Colon (tissue), 2 donors: ENCODE results near the gene DNAAF3.
"Not testable (repeated sequence)": the region's sequence is repeated elsewhere in the genome, so short reads cannot be mapped to it uniquely, and the experiment has no call there.

Experiments
- FAIRE-seq: peaks from 2 replicates; lab custom pipeline; 2012; peaks lifted over from hg19 to GRCh38; lab: Jason Lieb, UNC
- donor health status: control.
- donor health status: control.

DNAAF3 gene

GRCh38 chr19:55166530-55167268 is at the start of gene DNAAF3:
TSS of gene DNAAF3 (minus strand) at chr19:55166613. CDS start at chr19:55166413, 200 bp downstream.
- no peak for FAIRE-seq

- no peak for FAIRE-seq
Observed at GRCh38 chr19:55213547-55213946, 47.1 kb upstream of the DNAAF3 start.

GRCh38 chr19:55212447-55212846 is 46.0 kb upstream of the DNAAF3 start:
- no peak for FAIRE-seq

- no peak for FAIRE-seq
Observed at GRCh38 chr19:55209693-55210472, 43.5 kb upstream of the DNAAF3 start.

GRCh38 chr19:55208880-55209692 is 42.7 kb upstream of the DNAAF3 start, which contains the start of gene PTPRH:
TSS of gene PTPRH (minus strand) at chr19:55209501. CDS start at chr19:55209433, 68 bp downstream.
- FAIRE-seq = no peak

DNA sequence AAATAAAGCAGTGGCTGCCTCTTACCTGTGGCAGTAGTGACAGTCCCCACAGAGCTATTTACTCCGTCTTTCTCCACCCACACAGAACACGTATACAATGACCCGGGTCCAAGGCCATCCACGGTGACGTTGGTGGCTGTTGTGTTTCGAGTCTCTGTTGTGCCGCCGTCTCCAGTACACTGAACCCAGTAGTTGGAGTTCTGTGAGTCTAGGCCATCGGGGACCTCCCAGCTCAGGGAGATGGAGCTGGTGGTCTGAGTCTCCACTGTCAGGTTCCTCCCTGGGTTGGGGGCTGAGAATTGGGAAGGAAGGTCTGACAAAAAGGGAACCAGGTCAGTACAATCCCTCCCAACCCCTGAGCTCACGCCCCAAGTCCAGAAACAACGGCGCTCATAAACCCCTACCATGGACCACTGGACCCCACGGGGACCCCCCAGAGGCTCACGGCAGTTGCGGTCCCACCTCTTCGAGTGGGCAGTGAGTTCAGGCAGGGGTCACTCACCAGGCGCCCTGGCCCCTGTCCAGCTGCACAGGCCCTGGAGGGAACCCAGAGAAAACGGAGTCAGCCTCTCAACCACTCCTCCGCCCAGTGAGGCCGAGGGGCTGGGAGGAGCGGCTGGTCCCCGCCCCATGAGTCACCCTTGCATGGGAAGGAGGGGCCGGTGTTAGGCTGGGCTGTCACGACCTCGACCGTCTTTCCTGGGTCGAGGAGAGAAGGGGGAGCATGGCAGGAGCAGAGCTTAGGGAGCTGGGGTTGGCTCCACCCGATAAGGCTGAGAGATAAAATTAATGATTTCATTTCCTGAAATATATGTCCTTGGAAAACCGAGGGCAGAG is 40.5 kb upstream of the DNAAF3 start:
- no peak for FAIRE-seq

DNA sequence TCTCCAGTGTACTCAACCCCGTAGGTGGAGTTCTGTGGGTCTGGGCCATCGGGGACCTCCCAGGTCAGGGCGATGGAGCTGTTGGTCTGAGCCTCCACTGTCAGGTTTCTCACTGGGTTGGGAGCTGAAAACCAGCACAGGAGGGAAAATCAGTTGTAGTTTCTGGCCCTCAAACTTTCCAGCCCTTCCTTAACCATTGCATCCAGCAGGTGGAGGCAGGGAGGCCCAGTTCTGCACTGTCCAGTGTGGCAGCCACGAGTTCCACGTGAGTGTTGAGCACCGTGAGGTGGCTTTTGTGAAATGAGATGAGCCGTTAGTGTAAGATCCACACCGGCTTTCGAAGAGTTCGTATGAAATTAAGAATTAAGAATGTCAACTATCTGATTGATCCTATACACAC is 35.8 kb upstream of the DNAAF3 start:
- not testable (repeated sequence) for FAIRE-seq

GRCh38 chr19:55199620-55200204 is 33.3 kb upstream of the DNAAF3 start:
- FAIRE-seq = no peak

DNA sequence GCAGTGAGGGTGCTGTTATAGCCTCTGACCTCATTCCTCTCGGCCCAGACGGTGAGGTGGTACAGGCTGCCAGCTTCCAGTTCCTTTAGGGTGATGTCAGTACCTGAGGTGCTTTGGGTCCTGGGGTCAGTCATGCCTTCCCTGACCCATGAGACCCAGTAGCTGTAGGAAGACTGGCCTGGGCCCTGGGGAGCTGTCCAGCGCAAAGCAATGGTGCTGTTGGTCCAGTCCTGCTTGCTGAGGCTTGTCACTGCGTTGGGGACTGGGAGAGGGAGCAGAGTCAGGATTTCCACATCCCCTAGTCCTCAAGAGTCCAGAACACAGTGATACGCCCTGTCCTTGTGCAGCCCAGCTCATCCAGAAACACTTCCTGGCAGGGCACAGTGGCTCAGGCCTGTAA is 32.2 kb upstream of the DNAAF3 start:
- no peak for FAIRE-seq

- no peak for FAIRE-seq
Observed at GRCh38 chr19:55197528-55197927, 31.1 kb upstream of the DNAAF3 start.

DNA sequence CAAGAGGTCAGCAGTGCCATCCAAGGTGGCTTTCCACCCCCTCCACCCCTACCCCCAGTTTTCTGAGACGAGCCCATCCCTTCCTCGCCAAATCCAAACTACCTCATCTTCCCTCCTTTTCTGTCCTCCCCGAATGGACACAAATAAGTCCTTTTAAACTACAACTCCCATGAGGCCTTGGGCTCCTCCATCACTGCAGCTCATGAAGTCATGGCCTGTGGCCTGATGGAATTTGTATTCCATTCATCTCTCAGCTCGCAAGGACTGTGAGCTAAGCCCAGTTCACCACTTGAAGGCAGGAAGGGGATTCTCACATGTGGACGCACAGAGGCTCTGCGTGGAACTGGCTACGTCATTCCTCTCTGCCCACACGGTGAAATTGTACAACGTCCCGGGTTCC is 30.4 kb upstream of the DNAAF3 start:
- no peak for FAIRE-seq

DNA sequence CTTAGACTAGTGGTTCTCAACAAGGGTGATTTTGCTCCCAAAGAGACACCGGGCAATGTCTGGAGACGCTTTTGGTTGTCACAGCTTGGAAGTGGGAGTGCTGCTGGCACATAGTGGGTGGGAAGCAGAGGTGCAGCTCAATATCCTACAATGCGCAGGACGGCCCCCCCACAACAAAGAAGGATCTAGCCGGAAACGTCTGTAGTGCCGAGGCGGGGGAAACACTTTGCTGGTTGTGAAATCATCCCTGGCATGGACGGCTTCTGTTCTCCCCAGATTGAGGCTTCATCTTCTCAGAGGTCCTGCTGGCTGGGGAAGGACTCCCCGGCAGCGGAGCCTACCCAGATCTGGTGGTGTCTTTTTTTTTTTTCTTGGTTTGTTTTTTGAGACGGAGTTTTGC is 27.1 kb upstream of the DNAAF3 start:
- no peak for FAIRE-seq

DNA sequence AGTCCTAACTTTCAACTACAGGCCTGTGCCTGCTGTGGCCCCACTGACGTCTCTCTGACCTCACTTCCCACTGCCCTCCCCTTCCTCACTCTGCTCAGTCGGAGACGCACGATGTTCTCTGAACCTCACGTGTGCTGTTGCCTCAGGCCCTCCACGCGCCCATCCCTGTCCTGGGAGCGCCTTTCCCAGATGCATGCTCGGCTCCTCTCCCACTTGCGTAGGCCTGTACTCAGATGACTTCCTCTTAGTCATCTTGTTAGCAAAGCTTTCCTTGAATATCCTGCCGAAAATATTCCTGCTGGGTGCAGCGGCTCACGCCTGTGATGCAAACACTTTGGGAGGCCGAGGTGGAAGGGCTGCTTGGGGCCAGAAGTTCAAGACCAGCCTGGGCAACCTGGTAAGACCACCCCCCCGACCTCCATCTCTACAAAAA is 23.0 kb upstream of the DNAAF3 start:
- FAIRE-seq = no peak

GRCh38 chr19:55188625-55189024 is 22.2 kb upstream of the DNAAF3 start:
- no peak for FAIRE-seq

- no peak for FAIRE-seq
Observed at GRCh38 chr19:55186080-55186479, 19.7 kb upstream of the DNAAF3 start.

DNA sequence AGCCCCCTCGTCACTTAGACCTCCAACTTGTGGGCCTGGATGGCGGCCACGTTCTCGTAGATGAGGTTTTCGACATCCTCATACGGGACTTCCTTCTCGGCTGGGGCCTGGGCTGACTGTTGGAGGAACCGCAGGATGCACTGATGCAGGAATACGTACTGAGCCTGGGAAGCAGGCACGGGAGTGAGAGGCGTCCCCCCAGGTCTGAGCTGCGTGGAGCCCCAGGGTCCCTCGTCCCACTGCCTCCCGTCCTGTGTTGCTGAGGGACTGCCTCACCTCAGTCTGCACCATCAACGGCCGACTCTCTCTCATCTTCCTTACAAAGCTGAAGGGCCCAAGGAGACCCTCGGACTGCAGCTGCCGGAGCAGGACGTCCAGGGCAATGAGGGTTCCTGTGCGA is 15.3 kb upstream of the DNAAF3 start:
- FAIRE-seq = no peak

DNA sequence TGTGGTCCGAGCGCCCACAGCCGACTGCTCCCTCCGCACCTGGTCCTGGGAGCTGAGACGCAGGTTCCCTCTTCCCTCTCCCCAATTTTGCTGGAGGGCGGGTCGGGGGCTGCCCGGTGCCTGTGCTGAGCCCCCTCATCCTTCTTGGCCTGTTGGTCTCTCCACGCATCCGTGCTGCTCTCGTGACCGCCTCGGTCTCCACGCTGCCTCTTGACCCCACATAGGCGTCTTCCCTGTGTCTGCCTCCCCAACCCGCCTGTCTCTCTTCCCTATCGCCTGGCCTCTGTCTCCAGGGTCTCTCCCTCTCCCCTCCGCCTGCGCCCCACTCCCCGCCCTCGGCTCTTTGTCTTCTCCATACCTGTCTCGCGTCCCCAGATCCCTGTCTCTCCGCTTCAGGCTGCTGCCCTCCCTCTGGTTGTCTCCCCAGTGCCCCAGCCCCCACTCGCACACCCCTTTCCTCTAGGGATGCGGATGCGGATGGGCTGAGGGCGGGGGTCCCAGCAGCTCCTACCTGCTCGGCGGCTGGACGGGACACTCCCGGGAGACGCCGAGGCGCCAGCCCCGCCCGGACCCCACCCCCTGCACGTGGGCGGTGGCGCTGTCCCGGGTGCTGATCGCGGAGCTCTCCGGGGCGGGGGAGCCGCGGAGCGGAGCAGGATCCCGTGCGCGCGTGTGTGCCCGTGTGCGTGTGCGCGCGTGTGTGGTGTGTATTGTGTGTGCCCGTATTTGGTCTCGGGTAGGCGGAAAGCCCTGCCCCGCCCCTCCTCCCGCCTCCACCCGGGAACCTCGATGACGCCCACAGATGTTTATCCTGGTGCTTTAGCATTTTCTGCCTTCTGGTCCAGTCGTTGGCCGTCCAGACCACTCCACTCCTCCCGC is 13.4 kb upstream of the DNAAF3 start, which contains the start of gene SYT5:
Gene SYT5 (minus strand): TSS at position 684 of the 879 bp plus-strand sequence. CDS start 1,248 bp downstream, outside the sequence.
- no peak for FAIRE-seq

GRCh38 chr19:55178781-55179599 is 12.6 kb upstream of the DNAAF3 start:
- FAIRE-seq = no peak

DNA sequence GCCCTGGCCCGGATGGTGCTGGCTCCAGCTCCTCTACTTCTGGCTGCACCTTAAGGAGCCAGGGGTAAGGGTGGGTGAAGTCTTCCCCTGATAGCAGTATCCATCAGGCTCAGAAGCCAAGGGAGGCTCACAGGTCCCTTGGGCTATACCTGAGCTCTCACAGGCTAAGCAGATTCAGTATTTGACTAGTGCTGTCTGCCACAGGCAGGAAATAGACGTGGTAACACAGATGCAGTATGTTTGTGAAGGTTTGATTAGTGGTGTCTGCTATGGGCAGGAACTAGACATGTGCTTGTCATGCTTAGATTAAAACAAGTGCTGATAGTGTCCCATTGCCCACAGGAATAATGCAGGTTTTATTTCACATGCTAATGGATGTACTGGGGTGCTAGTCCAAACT is 9.7 kb upstream of the DNAAF3 start:
- no peak for FAIRE-seq
